Thymus (tissue), 11 donors: ENCODE data around the gene RFPL3. TPM values are rescaled to one million over a fixed set of nuclear protein-coding genes. Genes with fewer than 3 reads are reported as not detected.
"Not testable (repeated sequence)": the region's sequence is repeated elsewhere in the genome, so short reads cannot be mapped to it uniquely, and the experiment has no call there.

ENCODE experiments used
- DNase-seq, 9 donors: peaks; one replicate each; pipeline ENCODE4 v3.0.0-alpha.2; 2013; ENCODE audit warnings: low spot score in 9 of 9, low read depth in 6 of 9, missing footprints in 1 of 9
- H3K27ac ChIP-seq, 2 donors: one replicate each; pipeline ENCODE4 v1.5.1; 2013; ENCODE audit warnings: control low read depth in 1 of 2, low read depth in 1 of 2, low read length in 1 of 2, mild to moderate bottlenecking in 1 of 2, moderate library complexity in 1 of 2
- H3K27me3 ChIP-seq, 2 donors: one replicate each; pipeline ENCODE4 v1.5.1; 2013; ENCODE audit warnings: low read length in 1 of 2; ENCODE audit not compliant: control insufficient read depth in 2 of 2, insufficient read depth in 1 of 2
- H3K36me3 ChIP-seq, 2 donors: one replicate each; pipeline ENCODE4 v1.5.1; 2013; ENCODE audit warnings: low read length in 1 of 2, mild to moderate bottlenecking in 1 of 2, moderate library complexity in 1 of 2; ENCODE audit not compliant: control insufficient read depth in 2 of 2, insufficient read depth in 2 of 2
- H3K4me1 ChIP-seq, 2 donors: one replicate each; pipeline ENCODE4 v1.5.1; 2013; ENCODE audit warnings: low read length in 2 of 2; ENCODE audit not compliant: control insufficient read depth in 2 of 2, insufficient read depth in 2 of 2
- H3K4me3 ChIP-seq, 2 donors: one replicate each; pipeline ENCODE4 v1.5.1; 2013; ENCODE audit warnings: low read length in 2 of 2, control low read depth in 1 of 2, mild to moderate bottlenecking in 1 of 2
- H3K9me3 ChIP-seq, 2 donors: one replicate each; pipeline ENCODE4 v1.5.1; 2013; ENCODE audit warnings: low read length in 1 of 2, mild to moderate bottlenecking in 1 of 2; ENCODE audit not compliant: control insufficient read depth in 2 of 2, insufficient read depth in 1 of 2
- whole genome bisulfite sequencing: extraction: QIAGEN DNeasy Blood & Tissue Kit; methylation state at CpG from one replicate; pipeline ENCODE4 v1.1.7; 2013; 5-methylcytosine and 5-hydroxymethylcytosine counted together
- polyA plus RNA-seq: library from polyadenylated mRNA; stranded (reverse); fragments of 200-250 nt; gene quantifications from one replicate; pipeline ENCODE4 v1.2.3, GENCODE V29; 2013
- total RNA-seq: library from RNA; stranded (reverse); fragments of 120-200 nt; gene quantifications from one replicate; pipeline ENCODE4 v1.2.4, GENCODE V29; 2013
- donor health status: healthy.

RFPL3 gene
- total and polyA plus RNA-seq, 2 donors: 0.11 TPM; not detected in 1

GRCh38 chr22:32334660-32335365, 22.9 kb upstream of the RFPL3 start:
- Histone ChIP-seq H3K36me3 (no peaks in the 10 kb centered on the region), H3K27me3 (no peaks in the 10 kb centered on the region), H3K27ac (no peak overlapping the region), H3K4me1 (no peaks in the 10 kb centered on the region), H3K9me3 (no peaks in the 10 kb centered on the region), H3K4me3 (no peak overlapping the region)
- no peak for DNase-seq
- 90% methylated on average over 17 of the region's 17 CpGs for WGBS

- 84% methylated on average over 10 of the region's 10 CpGs for WGBS
- Histone ChIP-seq H3K27ac (no peak overlapping the region), H3K4me1 (no peaks in the 10 kb centered on the region), H3K9me3 (no peaks in the 10 kb centered on the region), H3K4me3 (no peak overlapping the region), H3K27me3 (no peaks in the 10 kb centered on the region), H3K36me3 (no peaks in the 10 kb centered on the region)
- no peak for DNase-seq
Observed at GRCh38 chr22:32335471-32335870, 22.2 kb upstream of the RFPL3 start.

- no peaks in the 10 kb centered on the region for H3K9me3 ChIP-seq
- peaks cover 0 to 3% of the 10 kb centered on the region in 2 donors for H3K27me3 ChIP-seq
- DNase-seq: no peak
- no peaks in the 10 kb centered on the region for H3K4me1 ChIP-seq
- no peak overlapping the region for H3K4me3 ChIP-seq
- WGBS: 69% methylated on average over 13 of the region's 13 CpGs
- no peaks in the 10 kb centered on the region for H3K36me3 ChIP-seq
- H3K27ac ChIP-seq: no peak overlapping the region
Observed at GRCh38 chr22:32336121-32336603, 21.5 kb upstream of the RFPL3 start.

- WGBS: 85% methylated on average over 10 of the region's 10 CpGs
- no peak overlapping the region for H3K4me3 ChIP-seq
- no peaks in the 10 kb centered on the region for H3K4me1 ChIP-seq
- no peak for DNase-seq
- no peaks in the 10 kb centered on the region for H3K9me3 ChIP-seq
- H3K36me3 ChIP-seq: no peaks in the 10 kb centered on the region
- H3K27ac ChIP-seq: no peak overlapping the region
- peaks cover 3 to 8% of the 10 kb centered on the region in 2 donors for H3K27me3 ChIP-seq
Observed at GRCh38 chr22:32336771-32337424, 20.8 kb upstream of the RFPL3 start.

GRCh38 chr22:32337425-32337824, 20.2 kb upstream of the RFPL3 start:
- not testable (repeated sequence) for H3K4me3 ChIP-seq, DNase-seq, H3K27me3 ChIP-seq, H3K9me3 ChIP-seq, H3K4me1 ChIP-seq, H3K27ac ChIP-seq, H3K36me3 ChIP-seq
- 57% methylated on average over 6 of the region's 6 CpGs for WGBS

- peaks cover 3 to 8% of the 10 kb centered on the region in 2 donors for H3K27me3 ChIP-seq
- 94% methylated on average over 10 of the region's 10 CpGs for WGBS
- H3K27ac ChIP-seq: no peak overlapping the region
- no peak for DNase-seq
- no peak overlapping the region for H3K4me3 ChIP-seq
- no peaks in the 10 kb centered on the region for H3K9me3 ChIP-seq
- H3K4me1 ChIP-seq: no peaks in the 10 kb centered on the region
- no peaks in the 10 kb centered on the region for H3K36me3 ChIP-seq
Observed at GRCh38 chr22:32338757-32339156, 18.9 kb upstream of the RFPL3 start.

- Histone ChIP-seq H3K4me1 (no peaks in the 10 kb centered on the region), H3K27me3 (peaks cover 3 to 8% of the 10 kb centered on the region in 2 donors), H3K27ac (no peak overlapping the region), H3K36me3 (no peaks in the 10 kb centered on the region), H3K9me3 (no peaks in the 10 kb centered on the region), H3K4me3 (no peak overlapping the region)
- 92% methylated on average over 23 of the region's 23 CpGs for WGBS
- no peak for DNase-seq
Observed at GRCh38 chr22:32339190-32340012, 18.3 kb upstream of the RFPL3 start.

- no peaks in the 10 kb centered on the region for H3K4me1 ChIP-seq
- peaks cover 3 to 8% of the 10 kb centered on the region in 2 donors for H3K27me3 ChIP-seq
- no peaks in the 10 kb centered on the region for H3K9me3 ChIP-seq
- DNase-seq: no peak
- H3K4me3 ChIP-seq: no peak overlapping the region
- WGBS: 81% methylated on average over 11 of the region's 11 CpGs
- no peaks in the 10 kb centered on the region for H3K36me3 ChIP-seq
- H3K27ac ChIP-seq: no peak overlapping the region
Observed at GRCh38 chr22:32340411-32340810, 17.3 kb upstream of the RFPL3 start.
